ENCODE measurements around the gene MED16.
A peak's percentile ranks its signal among the peaks of the same experiment; 100 is the strongest.

MED16 gene

DNA sequence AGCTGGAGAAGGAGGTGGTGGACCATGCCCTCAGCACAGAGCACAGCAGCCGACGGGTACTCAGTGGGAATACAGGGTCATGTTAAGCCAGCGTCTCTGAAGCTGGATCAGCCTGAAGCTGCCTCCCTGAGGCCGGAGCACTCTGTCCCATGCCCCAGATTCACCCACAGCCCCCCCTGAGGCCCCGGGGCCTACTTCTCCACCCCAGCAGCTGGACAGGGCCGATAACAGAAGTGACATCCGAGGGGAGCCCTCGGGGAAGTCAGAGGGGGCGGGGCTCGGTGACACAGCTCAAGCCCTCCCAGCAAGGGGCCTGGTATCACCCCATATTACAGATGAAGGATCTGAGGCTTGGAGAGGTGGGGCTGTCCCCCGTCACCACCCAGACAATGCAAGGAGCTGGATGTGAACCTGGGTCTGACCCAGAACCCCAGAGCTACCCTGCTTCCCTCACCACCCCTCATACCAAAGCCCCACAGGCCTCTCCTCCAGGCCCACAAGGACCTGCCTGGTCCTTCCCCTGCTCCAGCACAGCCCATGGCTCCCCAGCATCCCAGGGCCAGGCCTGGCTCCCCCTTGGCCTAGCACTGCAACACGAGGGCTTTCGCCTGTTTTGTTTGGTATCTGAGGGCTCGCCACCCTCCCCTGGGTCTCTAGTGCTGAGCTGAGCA lies 14.3 kb upstream of the MED16 start:
- Mint-ChIP-seq H3K36me3 (peaks cover 11 to 29% of the 10 kb centered on the region in 2 donors), H3K4me1 (peaks cover 31 to 60% of the 10 kb centered on the region in 2 donors), H3K27me3 (no peaks in the 10 kb centered on the region), H3K4me3 (peak overlapping the region; percentile 25 to 29), H3K9me3 (no peaks in the 10 kb centered on the region), H3K27ac (peak overlapping the region; percentile 99)
- ATAC-seq (replicated peaks) (peak; percentile 58 to 63), DNase-seq (peak; percentile 63)

DNA sequence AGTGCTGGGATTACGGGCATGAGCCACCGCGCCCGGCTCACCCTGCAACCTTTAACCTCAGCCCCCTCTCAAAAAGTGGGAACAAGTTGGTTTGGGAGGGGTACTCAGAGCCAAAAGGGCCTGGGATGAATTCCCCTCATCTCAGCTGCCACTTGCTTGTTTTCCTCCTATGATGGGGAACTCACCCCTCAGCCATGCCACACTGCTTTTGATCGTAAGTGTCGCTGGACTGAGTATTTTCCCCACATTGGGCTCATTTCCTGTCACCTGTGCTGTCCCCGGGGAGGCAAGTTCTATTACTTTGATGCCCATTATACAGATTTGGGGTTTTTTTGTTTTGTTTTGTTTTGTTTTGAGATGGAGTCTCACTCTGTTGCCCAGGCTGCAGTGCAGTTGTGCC lies 13.5 kb upstream of the MED16 start:
- H3K4me1 Mint-ChIP-seq = peaks cover 31 to 60% of the 10 kb centered on the region in 2 donors
- H3K27ac Mint-ChIP-seq = peak overlapping the region; percentile 99
- ATAC-seq (replicated peaks) (peak; percentile 5 to 15), DNase-seq (no peak)
- H3K9me3 Mint-ChIP-seq = no peaks in the 10 kb centered on the region
- H3K4me3 Mint-ChIP-seq = peak overlapping the region; percentile 29 to 43
- H3K36me3 Mint-ChIP-seq = peaks cover 11 to 32% of the 10 kb centered on the region in 2 donors
- no peaks in the 10 kb centered on the region for H3K27me3 Mint-ChIP-seq

DNA sequence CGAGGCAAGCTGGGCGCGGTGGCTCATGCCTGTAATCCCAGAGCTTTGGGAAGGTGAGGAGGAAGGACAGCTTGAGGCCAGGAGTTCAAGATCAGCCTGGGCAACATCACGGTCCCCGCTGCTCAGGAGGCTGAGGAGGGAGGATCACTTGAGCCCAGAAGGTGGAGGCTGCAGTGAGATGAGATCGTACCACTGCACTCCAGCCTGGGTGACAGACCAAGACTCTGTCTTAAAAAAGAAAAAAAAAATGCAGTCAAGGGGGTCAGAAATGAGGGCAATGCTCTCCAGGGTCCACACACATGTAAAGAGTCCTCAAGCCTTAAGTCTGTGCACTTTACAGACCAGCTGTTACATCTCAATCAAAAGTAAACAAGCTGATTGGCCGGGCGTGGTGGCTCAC lies 11.6 kb upstream of the MED16 start:
- Mint-ChIP-seq H3K4me1 (peaks cover 32 to 55% of the 10 kb centered on the region in 2 donors), H3K27me3 (no peaks in the 10 kb centered on the region), H3K4me3 (no peak overlapping the region), H3K9me3 (no peaks in the 10 kb centered on the region), H3K27ac (no peak overlapping the region), H3K36me3 (peaks cover 14 to 39% of the 10 kb centered on the region in 2 donors)
- DNase-seq = no peak
- no peak for ATAC-seq (replicated peaks)

DNA sequence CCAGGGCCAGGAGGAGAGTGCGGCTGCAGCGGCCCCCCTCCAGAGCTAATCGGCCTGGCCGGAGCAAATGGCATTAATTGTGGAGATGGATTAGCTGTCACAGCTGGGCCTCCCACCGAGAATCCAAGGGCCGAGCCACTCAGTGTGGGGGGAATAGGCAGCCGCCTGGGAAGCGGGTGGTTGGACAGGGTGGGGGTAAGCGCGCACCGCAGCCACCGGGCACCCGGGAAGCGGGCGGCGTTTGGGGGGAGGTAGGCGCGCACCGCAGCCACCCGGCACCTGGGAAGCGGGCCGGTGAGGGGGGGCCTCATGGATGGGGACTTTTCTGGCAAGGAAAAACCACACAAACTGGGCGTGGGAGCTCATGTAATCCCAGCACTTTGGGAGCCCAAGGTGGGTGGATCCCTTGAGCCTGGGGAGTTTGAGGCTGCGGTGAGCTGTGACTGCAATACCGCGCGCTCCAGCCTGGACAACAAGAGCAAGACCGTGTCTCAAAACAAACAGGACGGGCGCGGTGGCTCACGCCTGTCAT lies 10.3 kb upstream of the MED16 start:
- ATAC-seq (replicated peaks) = no peak
- Mint-ChIP-seq H3K27ac (no peak overlapping the region), H3K36me3 (peaks cover 16 to 39% of the 10 kb centered on the region in 2 donors), H3K4me1 (peaks cover 24 to 43% of the 10 kb centered on the region in 2 donors), H3K4me3 (no peak overlapping the region), H3K9me3 (no peaks in the 10 kb centered on the region), H3K27me3 (no peaks in the 10 kb centered on the region)
- DNase-seq = no peak

DNA sequence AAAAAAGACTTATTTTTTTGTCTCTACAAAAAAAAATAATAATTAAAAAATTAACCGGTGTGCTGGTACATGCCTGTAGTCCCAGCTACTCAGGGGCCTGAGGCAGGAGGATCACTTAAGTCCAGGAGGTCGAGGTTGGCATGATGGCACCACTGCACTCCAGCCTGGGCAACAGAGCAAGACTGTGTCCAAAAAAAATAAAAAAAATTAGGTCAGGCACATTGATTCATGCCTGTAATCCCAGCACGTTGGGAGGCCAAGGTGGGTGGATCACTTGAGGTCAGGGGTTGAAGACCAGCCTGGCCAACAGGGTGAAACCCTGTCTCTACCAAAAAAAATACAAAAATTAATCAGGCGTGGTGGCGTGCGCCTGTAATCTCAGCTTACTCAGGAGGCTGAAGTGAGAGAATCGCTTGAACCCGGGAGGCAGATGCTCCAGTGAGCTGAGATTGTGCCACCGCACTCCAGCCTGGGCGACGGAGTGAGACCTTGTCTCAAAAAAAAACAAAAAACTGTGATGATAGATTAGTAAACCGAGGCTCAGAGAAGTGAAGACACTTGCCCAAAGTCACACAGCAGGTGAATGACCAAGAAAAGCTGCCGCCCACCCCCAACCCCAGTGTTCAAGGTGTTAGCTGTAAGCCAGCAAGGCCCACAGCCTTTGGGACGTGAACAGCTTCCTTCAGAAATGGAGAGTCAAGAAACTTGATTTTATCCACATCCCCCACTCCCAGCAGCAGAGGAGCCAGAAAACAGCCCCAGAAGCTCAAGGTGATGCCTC lies 9.6 kb upstream of the MED16 start:
- Mint-ChIP-seq H3K27ac (no peak overlapping the region), H3K36me3 (peaks cover 19 to 42% of the 10 kb centered on the region in 2 donors)

DNA sequence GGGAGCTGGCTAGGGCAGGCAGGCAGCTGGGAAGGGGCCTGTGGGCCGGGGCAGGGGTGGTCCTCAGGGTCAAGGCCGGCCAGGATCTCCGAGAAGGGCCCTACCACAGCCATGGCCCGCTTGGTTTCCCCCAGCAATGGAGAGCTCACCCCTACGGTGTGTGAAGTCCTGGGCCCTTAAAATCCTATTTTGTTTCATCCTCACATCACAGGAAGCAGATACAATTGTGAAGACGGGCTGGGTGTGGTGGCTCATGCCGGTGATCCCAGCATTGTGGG lies 9.0 kb upstream of the MED16 start:
- Mint-ChIP-seq H3K4me1 (peaks cover 17 to 30% of the 10 kb centered on the region in 2 donors), H3K36me3 (peaks cover 23 to 41% of the 10 kb centered on the region in 2 donors), H3K9me3 (no peaks in the 10 kb centered on the region), H3K4me3 (no peak overlapping the region), H3K27ac (peak overlapping the region; percentile 31), H3K27me3 (no peaks in the 10 kb centered on the region)
- ATAC-seq (replicated peaks) = no peak
- no peak for DNase-seq

More for the DNA sequence above, 9.6 kb upstream of the MED16 start:
- Mint-ChIP-seq H3K4me1 (peaks cover 23 to 36% of the 10 kb centered on the region in 2 donors), H3K9me3 (no peaks in the 10 kb centered on the region), H3K4me3 (no peak overlapping the region), H3K27me3 (no peaks in the 10 kb centered on the region)
- ATAC-seq (replicated peaks) = no peak
- no peak for DNase-seq

DNA sequence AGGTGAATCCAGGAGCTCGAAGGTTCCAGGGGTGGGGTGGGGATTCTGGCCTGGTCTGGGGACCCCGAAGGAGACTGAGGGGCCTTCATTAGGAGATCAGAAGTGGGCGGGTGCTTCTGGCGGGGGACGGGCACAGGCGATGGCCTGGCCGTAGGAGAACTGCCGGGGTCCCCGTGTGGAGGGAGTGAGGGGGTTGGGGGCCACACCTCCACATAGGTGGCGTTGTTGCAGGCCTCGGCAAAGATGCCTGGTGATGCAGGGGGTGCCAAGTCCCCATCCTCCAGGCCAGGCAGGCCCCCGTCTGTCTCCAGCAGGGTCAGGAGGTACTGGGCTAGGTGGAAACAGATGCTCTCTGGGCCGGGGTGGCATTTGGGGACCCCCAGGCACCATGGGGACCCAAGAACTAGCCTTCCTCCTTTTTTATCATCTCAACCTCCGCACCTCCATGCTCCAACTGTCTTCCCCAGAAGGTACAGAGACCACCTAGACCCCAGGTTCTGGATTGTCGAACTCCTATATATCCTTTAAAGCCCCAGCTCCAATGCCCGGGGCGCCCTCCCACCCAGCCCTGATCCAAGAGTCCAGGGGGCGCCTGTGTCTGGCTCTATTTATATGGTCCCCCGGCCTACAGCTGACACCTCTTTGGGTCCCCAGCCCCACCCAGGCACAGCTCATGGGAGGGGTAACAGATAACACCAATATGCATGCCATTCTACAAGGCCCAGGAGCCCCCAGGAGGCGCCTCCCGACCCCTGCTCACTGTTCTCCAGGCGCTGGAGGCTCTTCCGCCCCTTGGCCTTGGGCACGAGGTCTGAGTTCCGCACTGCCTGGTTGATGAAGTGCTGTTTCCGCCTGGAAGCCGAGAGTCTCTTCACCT lies 8.5 kb upstream of the MED16 start:
- H3K4me3 Mint-ChIP-seq = no peak overlapping the region
- H3K36me3 Mint-ChIP-seq = peaks cover 24 to 46% of the 10 kb centered on the region in 2 donors
- peaks cover 14 to 28% of the 10 kb centered on the region in 2 donors for H3K4me1 Mint-ChIP-seq
- ATAC-seq (replicated peaks) (no peak), DNase-seq (no peak)
- H3K27ac Mint-ChIP-seq = peak overlapping the region; percentile 31
- H3K9me3 Mint-ChIP-seq = no peaks in the 10 kb centered on the region
- no peaks in the 10 kb centered on the region for H3K27me3 Mint-ChIP-seq

DNA sequence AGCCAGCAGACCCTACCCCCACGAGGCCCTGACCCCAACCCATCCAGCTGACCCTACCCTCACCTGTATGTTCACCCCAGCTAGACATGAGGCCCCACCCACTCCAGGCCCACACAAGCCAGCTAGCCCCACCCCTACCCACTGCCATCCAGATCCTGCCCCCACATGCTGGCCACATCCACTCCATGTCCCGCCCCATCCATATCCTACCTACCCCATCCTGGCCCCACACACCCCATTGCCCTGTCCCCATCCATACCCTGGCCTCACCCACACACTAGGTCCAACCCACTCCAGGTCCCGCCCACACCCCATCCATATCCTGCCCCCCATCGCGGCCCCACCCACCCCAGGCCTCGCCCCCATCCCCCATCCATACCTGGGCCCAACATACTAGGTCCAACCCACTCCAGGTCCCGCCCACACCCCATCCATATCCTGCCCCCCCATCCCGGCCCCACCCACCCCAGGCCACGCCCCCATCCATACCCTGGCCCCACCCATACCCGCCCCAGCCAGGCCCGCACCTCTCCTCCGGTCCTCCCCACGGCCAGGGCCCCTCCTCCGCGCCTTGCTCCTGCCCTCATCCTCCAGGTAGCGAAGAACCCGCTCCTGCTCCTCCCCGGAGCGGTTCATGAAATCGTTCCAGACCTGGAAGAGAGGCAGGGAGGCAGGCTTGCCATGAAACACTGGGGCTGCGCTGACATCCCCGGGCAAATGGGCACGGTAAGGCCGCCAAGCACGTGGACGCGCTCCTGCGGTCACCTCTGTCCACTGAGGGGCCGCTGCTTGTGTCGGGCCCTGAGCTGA lies 7.5 kb upstream of the MED16 start:
- Mint-ChIP-seq H3K4me1 (peaks cover 13 to 24% of the 10 kb centered on the region in 2 donors), H3K36me3 (peaks cover 29 to 46% of the 10 kb centered on the region in 2 donors), H3K9me3 (no peaks in the 10 kb centered on the region), H3K4me3 (no peak overlapping the region), H3K27me3 (no peaks in the 10 kb centered on the region), H3K27ac (no peak overlapping the region)
- ATAC-seq (replicated peaks) = peak; percentile 34 to 41
- DNase-seq = no peak

DNA sequence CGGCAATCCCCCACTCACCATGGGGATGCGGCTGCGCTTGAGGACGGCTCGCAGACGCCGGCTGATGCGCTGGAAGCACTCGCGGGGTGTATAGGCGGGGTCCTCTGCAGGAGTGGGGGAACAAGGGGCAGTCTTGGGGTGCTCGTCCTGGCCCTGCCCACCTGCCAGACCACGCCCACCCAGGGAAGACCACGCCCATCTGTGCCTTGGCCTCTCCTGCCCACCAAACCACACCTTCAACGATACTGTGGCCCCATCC lies 7.0 kb upstream of the MED16 start:
- no peak overlapping the region for H3K27ac Mint-ChIP-seq
- H3K4me1 Mint-ChIP-seq = peaks cover 15 to 24% of the 10 kb centered on the region in 2 donors
- no peak for DNase-seq
- H3K36me3 Mint-ChIP-seq = peaks cover 29 to 45% of the 10 kb centered on the region in 2 donors
- H3K9me3 Mint-ChIP-seq = no peaks in the 10 kb centered on the region
- H3K27me3 Mint-ChIP-seq = no peaks in the 10 kb centered on the region
- no peak for ATAC-seq (replicated peaks)
- no peak overlapping the region for H3K4me3 Mint-ChIP-seq

DNA sequence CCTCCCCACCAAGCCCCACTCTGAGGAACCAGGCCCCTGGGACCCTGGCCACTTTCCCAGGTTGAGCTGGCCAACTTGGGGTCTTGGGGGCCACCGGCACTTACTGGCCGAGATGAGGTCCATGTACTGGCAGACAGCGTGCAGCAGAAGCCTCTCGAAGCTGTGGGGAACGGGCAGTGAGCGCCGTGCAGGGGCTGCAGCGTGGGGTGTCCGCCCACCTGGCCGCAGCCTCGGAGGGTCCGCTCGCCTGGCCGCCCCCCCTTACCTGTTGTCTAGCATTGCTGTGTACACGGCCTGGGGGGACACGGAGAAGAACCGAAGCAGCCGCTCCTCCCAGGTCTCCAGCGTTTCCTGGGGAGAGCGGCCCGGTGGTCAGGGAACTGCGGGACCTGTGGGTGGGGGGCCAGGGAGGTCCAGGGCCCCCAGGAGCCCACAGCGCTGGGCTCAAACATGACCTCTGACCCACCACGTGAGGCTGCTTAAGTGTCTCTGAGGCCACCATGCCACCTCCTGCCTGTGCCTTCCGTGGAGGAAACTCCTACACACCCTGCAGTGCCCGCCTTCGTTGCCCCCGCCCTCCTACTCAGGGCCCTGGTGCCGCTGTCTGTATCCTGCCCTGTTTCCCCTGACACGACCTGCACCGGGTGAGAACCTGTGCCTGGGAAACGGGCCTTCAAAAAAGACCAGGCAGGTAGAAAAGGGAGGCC lies 6.5 kb upstream of the MED16 start:
- no peaks in the 10 kb centered on the region for H3K9me3 Mint-ChIP-seq
- no peak for ATAC-seq (replicated peaks)

DNA sequence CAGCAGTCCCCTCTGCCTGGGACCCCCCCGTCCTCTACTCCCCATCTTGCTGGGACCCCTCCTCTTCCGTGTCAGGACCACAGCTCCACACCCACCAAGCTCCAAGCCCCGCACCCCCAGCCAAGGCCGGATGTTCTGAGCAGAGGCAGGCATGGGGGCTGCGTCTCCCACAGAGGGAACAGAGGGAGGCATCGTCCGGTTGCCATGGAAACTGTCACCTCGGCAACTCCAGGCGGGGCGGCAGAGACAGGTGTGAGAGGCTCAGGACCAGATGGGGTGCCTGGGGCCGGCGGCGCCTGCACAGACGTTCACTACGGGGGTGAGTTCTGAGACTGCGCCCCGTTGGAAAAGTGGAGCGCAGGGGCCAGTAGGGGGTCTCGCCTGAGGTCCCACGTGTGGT lies 5.7 kb upstream of the MED16 start:
- peaks cover 10 to 21% of the 10 kb centered on the region in 2 donors for H3K4me1 Mint-ChIP-seq
- H3K27me3 Mint-ChIP-seq = no peaks in the 10 kb centered on the region
- ATAC-seq (replicated peaks) (peak in 1 of 2 donors; percentile 36), DNase-seq (no peak)
- H3K4me3 Mint-ChIP-seq = no peak overlapping the region
- H3K27ac Mint-ChIP-seq = peak overlapping the region; percentile 69
- no peaks in the 10 kb centered on the region for H3K9me3 Mint-ChIP-seq
- H3K36me3 Mint-ChIP-seq = peaks cover 23 to 39% of the 10 kb centered on the region in 2 donors

More for the DNA sequence above, 6.5 kb upstream of the MED16 start:
- no peak for DNase-seq
- Mint-ChIP-seq H3K27ac (no peak overlapping the region), H3K4me3 (no peak overlapping the region), H3K27me3 (no peaks in the 10 kb centered on the region), H3K4me1 (peaks cover 15 to 23% of the 10 kb centered on the region in 2 donors), H3K36me3 (peaks cover 28 to 44% of the 10 kb centered on the region in 2 donors)

DNA sequence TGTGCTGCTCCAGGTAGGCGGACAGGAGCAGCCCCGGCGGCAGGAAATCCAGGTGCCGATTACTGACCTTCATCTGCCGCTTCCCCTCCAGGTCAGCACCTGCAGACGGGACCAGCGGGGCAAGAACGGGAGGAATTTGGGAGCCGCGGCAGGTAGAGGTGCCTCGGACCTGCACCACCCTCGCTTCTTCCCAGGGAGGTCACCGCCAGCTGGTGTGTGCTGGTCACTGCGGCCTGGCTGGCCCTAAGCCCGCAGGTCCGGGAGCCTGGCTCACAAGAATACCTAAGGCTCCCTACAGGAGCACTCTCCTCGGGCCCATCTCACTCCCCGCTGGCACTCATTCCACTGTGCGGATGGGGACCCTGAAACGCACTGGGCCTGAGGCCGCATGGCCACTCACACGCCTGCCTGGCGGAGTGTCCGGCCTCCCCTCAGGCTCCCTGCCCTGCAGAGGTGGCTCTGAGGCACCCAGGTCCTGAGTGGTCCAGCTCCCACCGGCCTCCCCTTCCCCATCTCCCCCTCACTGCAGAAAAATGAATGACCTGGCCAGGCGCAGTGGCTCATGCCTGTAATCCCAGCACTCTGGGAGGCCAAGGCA lies 4.6 kb upstream of the MED16 start:
- ATAC-seq (replicated peaks) (no peak), DNase-seq (no peak)
- H3K27ac Mint-ChIP-seq = no peak overlapping the region
- H3K27me3 Mint-ChIP-seq = no peaks in the 10 kb centered on the region
- no peaks in the 10 kb centered on the region for H3K9me3 Mint-ChIP-seq
- no peak overlapping the region for H3K4me3 Mint-ChIP-seq
- peaks cover 14 to 29% of the 10 kb centered on the region in 2 donors for H3K4me1 Mint-ChIP-seq
- peaks cover 25 to 43% of the 10 kb centered on the region in 2 donors for H3K36me3 Mint-ChIP-seq

DNA sequence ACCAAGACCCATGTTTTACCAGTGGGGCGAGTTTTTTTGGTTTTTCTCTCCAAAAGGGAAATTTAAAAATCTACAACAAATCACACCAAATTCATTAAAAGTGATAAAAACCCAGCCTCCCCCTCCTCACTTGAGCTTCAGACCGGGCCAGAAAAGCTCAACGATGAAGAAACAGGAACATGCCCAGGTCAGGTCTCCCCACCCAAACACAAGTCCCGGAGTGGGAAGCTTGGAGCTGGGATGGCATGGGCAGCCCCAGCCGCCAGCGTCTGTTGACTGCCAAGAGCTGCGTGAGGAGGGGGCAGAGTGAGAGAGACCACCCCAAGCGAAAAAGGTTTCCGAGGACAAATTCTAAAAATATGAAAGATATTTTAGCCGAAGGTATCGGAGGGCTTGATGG lies 4.0 kb upstream of the MED16 start:
- DNase-seq = no peak
- H3K36me3 Mint-ChIP-seq = peaks cover 29 to 41% of the 10 kb centered on the region in 2 donors
- peaks cover 17 to 33% of the 10 kb centered on the region in 2 donors for H3K4me1 Mint-ChIP-seq
- no peaks in the 10 kb centered on the region for H3K27me3 Mint-ChIP-seq
- no peak for ATAC-seq (replicated peaks)
- H3K27ac Mint-ChIP-seq = no peak overlapping the region
- no peak overlapping the region for H3K4me3 Mint-ChIP-seq
- no peaks in the 10 kb centered on the region for H3K9me3 Mint-ChIP-seq

All from stimulated activated naive B cell treated with anti-CD40 and anti-IgM and Interleukin-4, amounts not matched to agents 10 μg/mL and 1 μg/mL and 100 μg/mL, for 72 hours (primary cell).